NCI-H524 treated with DMSO at 0.1 percent for 48 hours (cell line): Measurements from ENCODE around the gene NCLN.
"Not testable (repeated sequence)": the region's sequence is repeated elsewhere in the genome, so short reads cannot be mapped to it uniquely, and the experiment has no call there.

ENCODE experiments used
- DNase-seq: peaks from one replicate; lab custom pipeline; 2025; lab: John Stamatoyannopoulos, UW

NCLN gene

GRCh38 chr19:3198901-3199700, 13.4 kb downstream of the NCLN start:
- DNase-seq: no peak

GRCh38 chr19:3201072-3201700, 15.5 kb downstream of the NCLN start:
- no peak for DNase-seq

GRCh38 chr19:3201911-3202310, 16.2 kb downstream of the NCLN start:
- DNase-seq: no peak

GRCh38 chr19:3202346-3202745, 16.6 kb downstream of the NCLN start:
- no peak for DNase-seq

- not testable (repeated sequence) for DNase-seq
Observed at GRCh38 chr19:3202895-3203294, 17.2 kb downstream of the NCLN start.

GRCh38 chr19:3203805-3204645, 18.3 kb downstream of the NCLN start:
- DNase-seq: no peak

- DNase-seq: no peak
Observed at GRCh38 chr19:3204646-3205275, 19.0 kb downstream of the NCLN start.

- no peak for DNase-seq
Observed at GRCh38 chr19:3206216-3206953, 20.7 kb downstream of the NCLN start.

- DNase-seq: no peak
Observed at GRCh38 chr19:3207461-3208242, 21.9 kb downstream of the NCLN start.

GRCh38 chr19:3208317-3209207, 22.8 kb downstream of the NCLN start:
- DNase-seq: no peak

- no peak for DNase-seq
Observed at GRCh38 chr19:3210347-3211017, 24.8 kb downstream of the NCLN start.

GRCh38 chr19:3211191-3211590, 25.5 kb downstream of the NCLN start:
- no peak for DNase-seq

- DNase-seq: no peak
Observed at GRCh38 chr19:3213159-3213558, 27.4 kb downstream of the NCLN start.

- no peak for DNase-seq
Observed at GRCh38 chr19:3216874-3217273, 31.1 kb downstream of the NCLN start.

- no peak for DNase-seq
Observed at GRCh38 chr19:3220576-3220975, 34.8 kb downstream of the NCLN start.

- not testable (repeated sequence) for DNase-seq
Observed at GRCh38 chr19:3221576-3221975, 35.8 kb downstream of the NCLN start.

GRCh38 chr19:3222709-3223108, 37.0 kb downstream of the NCLN start:
- DNase-seq: no peak

GRCh38 chr19:3224346-3225168, 38.8 kb downstream of the NCLN start, which contains the start of gene CELF5:
Gene CELF5 (plus strand): TSS chr19:3224661. CDS start chr19:3224740, 79 bp downstream.
- DNase-seq: no peak
